Measurements from ENCODE around the gene MYO10.

DNA sequence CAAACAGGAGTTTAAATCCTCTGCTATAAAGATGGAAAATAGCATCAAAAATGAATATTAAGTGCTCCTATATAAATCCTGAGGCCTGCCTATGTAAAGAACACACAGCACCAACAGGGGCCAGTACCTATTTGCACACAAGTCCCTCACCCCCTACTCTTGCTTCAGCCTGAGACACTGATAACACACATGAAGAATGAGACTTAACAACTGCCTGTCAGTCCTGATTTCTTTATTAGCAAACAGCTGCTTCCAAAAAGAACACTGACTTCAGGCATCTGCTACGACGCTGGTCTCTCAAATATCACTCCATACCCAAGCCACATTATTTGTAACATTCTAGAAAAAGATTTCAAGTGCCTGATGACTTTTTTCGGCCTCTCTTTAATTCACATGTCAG is 55.5 kb downstream of the MYO10 start:
- TF ChIP-seq, protein P1, sequence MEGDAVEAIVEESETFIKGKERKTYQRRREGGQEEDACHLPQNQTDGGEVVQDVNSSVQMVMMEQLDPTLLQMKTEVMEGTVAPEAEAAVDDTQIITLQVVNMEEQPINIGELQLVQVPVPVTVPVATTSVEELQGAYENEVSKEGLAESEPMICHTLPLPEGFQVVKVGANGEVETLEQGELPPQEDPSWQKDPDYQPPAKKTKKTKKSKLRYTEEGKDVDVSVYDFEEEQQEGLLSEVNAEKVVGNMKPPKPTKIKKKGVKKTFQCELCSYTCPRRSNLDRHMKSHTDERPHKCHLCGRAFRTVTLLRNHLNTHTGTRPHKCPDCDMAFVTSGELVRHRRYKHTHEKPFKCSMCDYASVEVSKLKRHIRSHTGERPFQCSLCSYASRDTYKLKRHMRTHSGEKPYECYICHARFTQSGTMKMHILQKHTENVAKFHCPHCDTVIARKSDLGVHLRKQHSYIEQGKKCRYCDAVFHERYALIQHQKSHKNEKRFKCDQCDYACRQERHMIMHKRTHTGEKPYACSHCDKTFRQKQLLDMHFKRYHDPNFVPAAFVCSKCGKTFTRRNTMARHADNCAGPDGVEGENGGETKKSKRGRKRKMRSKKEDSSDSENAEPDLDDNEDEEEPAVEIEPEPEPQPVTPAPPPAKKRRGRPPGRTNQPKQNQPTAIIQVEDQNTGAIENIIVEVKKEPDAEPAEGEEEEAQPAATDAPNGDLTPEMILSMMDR (conservative IDR thresholded peaks at IDR 0.05; ENCODE audit: low read depth, low read length): no peak
- TF ChIP-seq EZH2 (IDR thresholded peaks at IDR 0.05; ENCODE audit: borderline replicate concordance, low read depth, low read length, poor library complexity, severe bottlenecking): no peak

All from A673 (cell line).